Panc1 (cell line): Measurements from ENCODE around the gene RYR3. TPM values are rescaled to one million over a fixed set of nuclear protein-coding genes. Genes with fewer than 3 reads are reported as not detected.

Source experiments
- ATAC-seq: fragments of 200-7000 bp; cut with Tn5 transposase; 2 replicates; pipeline ENCODE4 v1.9.1; 2020; ENCODE audit warnings: mild to moderate bottlenecking, moderate library complexity
- BruUV-seq: library from RNA; stranded (reverse); fragments of 400-500 nt; replicated peaks from 2 replicates; lab custom pipeline; 2021; lab: Mats Ljungman, UMichigan
- CTCF ChIA-PET: fragments of 300-600 bp; sonication (Branson Sonifier 250); formaldehyde crosslinking; loops from one replicate; lab custom pipeline; 2022; ENCODE audit warnings: antibody characterized with exemption; lab: Charles Lee
- POLR2A ChIA-PET: fragments of 300-600 bp; sonication (Branson Sonifier 250); formaldehyde crosslinking; loops from one replicate; lab custom pipeline; 2022; ENCODE audit warnings: antibody characterized with exemption; lab: Charles Lee
- DNase-seq: peaks from one replicate; pipeline ENCODE4 v3.0.0-alpha.2; 2010; ENCODE audit warnings: low read depth, low spot score
- H3K27ac ChIP-seq: 2 replicates; pipeline ENCODE4 v1.5.1; 2011; ENCODE audit warnings: mild to moderate bottlenecking, low read length, inconsistent platforms
- H3K27me3 ChIP-seq: fragments of 200-500 bp; sonication (Bioruptor generic); 2 replicates; pipeline ENCODE4 v1.6.0; 2014; ENCODE audit warnings: low read length, inconsistent platforms; ENCODE audit not compliant: control insufficient read depth, insufficient read depth
- H3K36me3 ChIP-seq: fragments of 200-500 bp; sonication (Bioruptor generic); 2 replicates; pipeline ENCODE4 v1.5.1; 2014; ENCODE audit warnings: inconsistent platforms, mild to moderate bottlenecking, low read length, moderate library complexity; ENCODE audit not compliant: control insufficient read depth, insufficient read depth
- H3K4me1 ChIP-seq: 2 replicates; pipeline ENCODE4 v1.5.1; 2011; ENCODE audit warnings: inconsistent platforms, mild to moderate bottlenecking, low read length, moderate library complexity; ENCODE audit not compliant: control insufficient read depth, insufficient read depth
- H3K4me3 ChIP-seq, 2 experiments: 2 replicates each; pipeline ENCODE4 v1.5.1; 2011 to 2012; ENCODE audit warnings: low read depth in 2 of 2, low read length in 2 of 2, mild to moderate bottlenecking in 2 of 2, inconsistent platforms in 1 of 2, moderate library complexity in 1 of 2
- H3K9me3 ChIP-seq: fragments of 200-500 bp; sonication (Bioruptor generic); 2 replicates; pipeline ENCODE4 v1.5.1; 2014; ENCODE audit warnings: low read depth, mild to moderate bottlenecking, inconsistent platforms, low read length, moderate library complexity; ENCODE audit not compliant: control insufficient read depth, insufficient read depth
- POLR2AphosphoS5 ChIP-seq: IDR thresholded peaks from 2 replicates; pipeline ENCODE4 v1.6.1; 2012; ENCODE audit warnings: mild to moderate bottlenecking, low read depth, low read length, moderate library complexity
- SIN3A ChIP-seq: IDR thresholded peaks from 2 replicates; pipeline ENCODE4 v1.6.1; 2012; ENCODE audit warnings: low read depth, mild to moderate bottlenecking, low read length, moderate library complexity, borderline replicate concordance; ENCODE audit not compliant: insufficient read depth
- TCF7L2 ChIP-seq: IDR thresholded peaks from 2 replicates; pipeline ENCODE4 v1.6.1; 2011; ENCODE audit warnings: mild to moderate bottlenecking, low read depth, low read length, inconsistent platforms
- in situ Hi-C: cut with HindIII; loops from 2 replicates; pipeline ENCODE4 v1.10.0; 2016; ENCODE audit warnings: low sequenced_read_pairs, low pct_unique_long_range_greater_than_20kb
- intact Hi-C: fragments of 100-400 bp; cut with micrococcal nuclease; formaldehyde crosslinking; loops from one replicate; pipeline ENCODE4 v1.10.0; 2022; ENCODE audit not compliant: unreplicated experiment
- total RNA-seq: library from RNA; stranded (reverse); gene quantifications from one replicate; pipeline ENCODE4 v1.2.1, GENCODE V29; 2021; ENCODE audit not compliant: unreplicated experiment
- TF ChIP-seq, protein P1 (sequence below), 2 experiments: IDR thresholded peaks; 2 replicates each; pipeline ENCODE4 v1.6.1; 2011 to 2012; ENCODE audit warnings: low read depth in 2 of 2, control low read depth in 1 of 2, low read length in 1 of 2, mild to moderate bottlenecking in 1 of 2, moderate library complexity in 1 of 2; ENCODE audit not compliant: insufficient read depth in 1 of 2
- TF ChIP-seq, protein P2 (sequence below): fragments of 450-650 bp; IDR thresholded peaks from 2 replicates; pipeline ENCODE4 v1.5.1; 2017; ENCODE audit warnings: mild to moderate bottlenecking

The RYR3 gene
- total RNA-seq, 1 experiment from 2014 or later = not detected

DNA sequence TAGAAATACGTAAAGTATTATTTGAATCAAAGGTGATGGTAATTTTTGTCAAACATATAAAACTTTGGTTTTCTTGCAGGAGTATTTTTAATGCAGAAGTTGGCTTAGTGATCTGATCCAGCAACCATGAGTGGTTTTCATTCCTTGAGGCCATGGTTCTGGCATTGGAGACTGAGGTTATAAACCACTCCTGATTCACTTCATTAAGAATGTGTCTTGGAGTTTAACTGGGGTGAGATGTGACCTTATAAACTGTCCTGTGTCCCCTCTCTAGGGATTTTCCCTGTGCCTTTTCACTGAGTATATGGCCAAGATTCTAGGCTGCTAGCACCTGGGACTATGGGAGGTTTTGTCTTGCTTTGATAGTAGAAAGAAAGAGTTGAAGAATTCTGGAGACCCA lies 94.3 kb downstream of the RYR3 start:
- POLR2A ChIA-PET = no interaction called here
- BruUV-seq = no TSS peak
- H3K4me1 ChIP-seq = no peaks in the 10 kb centered on the region

DNA sequence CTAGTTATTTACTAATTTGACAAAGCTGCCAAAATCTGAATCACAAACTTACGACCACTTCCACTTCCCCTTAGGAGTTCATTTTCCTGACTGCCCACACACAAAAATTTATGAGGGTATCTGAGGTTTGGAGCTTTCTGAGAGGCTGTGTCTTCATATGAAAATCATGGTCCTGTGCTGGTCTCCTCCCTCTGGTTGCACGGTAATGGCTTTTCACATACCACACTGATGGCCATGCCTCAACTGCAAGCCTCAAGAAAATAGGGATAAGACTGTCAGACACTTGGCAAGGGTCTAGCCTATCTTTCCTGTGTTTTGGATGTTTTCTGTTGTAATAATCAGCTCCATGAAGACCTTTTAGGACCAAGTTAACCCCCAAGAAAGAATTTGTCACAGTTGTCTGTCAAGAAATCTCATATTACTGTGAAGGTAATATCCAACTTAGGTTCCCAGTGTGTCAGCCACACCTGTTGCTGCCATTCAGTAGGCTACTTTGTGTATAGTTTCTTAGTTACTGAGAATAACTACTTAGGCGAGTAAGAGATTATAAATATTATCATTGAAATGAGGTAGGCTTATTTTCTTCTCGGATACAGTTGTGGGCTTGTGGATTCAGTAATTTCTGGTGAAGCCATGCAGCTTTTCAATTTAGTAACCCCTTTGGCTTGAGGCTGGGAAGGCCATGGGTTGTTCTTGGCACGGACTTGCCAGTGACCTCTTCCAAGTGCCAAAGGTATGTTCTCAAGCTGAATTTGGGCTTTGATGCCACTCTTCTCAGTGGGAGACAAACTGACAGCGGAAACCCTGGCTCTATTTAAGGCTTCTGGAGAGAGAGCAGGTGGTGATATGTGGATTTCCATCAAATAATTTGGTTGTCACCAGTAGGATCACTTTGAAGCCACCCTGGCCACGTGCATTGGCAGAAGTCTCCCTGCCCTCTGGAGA lies 101.1 kb downstream of the RYR3 start:
- ChIA-PET POLR2A (no interaction called here), CTCF (no interaction called here)
- intact Hi-C loops = no loop called here
- no peaks in the 10 kb centered on the region for H3K4me1 ChIP-seq
- no peaks in the 10 kb centered on the region for H3K27me3 ChIP-seq
- no peak overlapping the region for H3K4me3 ChIP-seq
- ATAC-seq (no peak), DNase-seq (no peak)
- H3K27ac ChIP-seq = no peak overlapping the region
- in situ Hi-C loops = no loop called here
- no TSS peak for BruUV-seq
- H3K36me3 ChIP-seq = no peaks in the 10 kb centered on the region
- H3K9me3 ChIP-seq = no peaks in the 10 kb centered on the region
- TF ChIP-seq, protein P1, sequence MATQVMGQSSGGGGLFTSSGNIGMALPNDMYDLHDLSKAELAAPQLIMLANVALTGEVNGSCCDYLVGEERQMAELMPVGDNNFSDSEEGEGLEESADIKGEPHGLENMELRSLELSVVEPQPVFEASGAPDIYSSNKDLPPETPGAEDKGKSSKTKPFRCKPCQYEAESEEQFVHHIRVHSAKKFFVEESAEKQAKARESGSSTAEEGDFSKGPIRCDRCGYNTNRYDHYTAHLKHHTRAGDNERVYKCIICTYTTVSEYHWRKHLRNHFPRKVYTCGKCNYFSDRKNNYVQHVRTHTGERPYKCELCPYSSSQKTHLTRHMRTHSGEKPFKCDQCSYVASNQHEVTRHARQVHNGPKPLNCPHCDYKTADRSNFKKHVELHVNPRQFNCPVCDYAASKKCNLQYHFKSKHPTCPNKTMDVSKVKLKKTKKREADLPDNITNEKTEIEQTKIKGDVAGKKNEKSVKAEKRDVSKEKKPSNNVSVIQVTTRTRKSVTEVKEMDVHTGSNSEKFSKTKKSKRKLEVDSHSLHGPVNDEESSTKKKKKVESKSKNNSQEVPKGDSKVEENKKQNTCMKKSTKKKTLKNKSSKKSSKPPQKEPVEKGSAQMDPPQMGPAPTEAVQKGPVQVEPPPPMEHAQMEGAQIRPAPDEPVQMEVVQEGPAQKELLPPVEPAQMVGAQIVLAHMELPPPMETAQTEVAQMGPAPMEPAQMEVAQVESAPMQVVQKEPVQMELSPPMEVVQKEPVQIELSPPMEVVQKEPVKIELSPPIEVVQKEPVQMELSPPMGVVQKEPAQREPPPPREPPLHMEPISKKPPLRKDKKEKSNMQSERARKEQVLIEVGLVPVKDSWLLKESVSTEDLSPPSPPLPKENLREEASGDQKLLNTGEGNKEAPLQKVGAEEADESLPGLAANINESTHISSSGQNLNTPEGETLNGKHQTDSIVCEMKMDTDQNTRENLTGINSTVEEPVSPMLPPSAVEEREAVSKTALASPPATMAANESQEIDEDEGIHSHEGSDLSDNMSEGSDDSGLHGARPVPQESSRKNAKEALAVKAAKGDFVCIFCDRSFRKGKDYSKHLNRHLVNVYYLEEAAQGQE (IDR thresholded peaks at IDR 0.05; ENCODE audit: insufficient read depth in 1 of 2, low read depth in 2 of 2, low read length in 1 of 2) = no peak
- TF ChIP-seq TCF7L2 (no peak), POLR2AphosphoS5 (no peak), SIN3A (no peak)
- TF ChIP-seq, protein P2, sequence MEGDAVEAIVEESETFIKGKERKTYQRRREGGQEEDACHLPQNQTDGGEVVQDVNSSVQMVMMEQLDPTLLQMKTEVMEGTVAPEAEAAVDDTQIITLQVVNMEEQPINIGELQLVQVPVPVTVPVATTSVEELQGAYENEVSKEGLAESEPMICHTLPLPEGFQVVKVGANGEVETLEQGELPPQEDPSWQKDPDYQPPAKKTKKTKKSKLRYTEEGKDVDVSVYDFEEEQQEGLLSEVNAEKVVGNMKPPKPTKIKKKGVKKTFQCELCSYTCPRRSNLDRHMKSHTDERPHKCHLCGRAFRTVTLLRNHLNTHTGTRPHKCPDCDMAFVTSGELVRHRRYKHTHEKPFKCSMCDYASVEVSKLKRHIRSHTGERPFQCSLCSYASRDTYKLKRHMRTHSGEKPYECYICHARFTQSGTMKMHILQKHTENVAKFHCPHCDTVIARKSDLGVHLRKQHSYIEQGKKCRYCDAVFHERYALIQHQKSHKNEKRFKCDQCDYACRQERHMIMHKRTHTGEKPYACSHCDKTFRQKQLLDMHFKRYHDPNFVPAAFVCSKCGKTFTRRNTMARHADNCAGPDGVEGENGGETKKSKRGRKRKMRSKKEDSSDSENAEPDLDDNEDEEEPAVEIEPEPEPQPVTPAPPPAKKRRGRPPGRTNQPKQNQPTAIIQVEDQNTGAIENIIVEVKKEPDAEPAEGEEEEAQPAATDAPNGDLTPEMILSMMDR = no peak

More for the DNA sequence above, 94.3 kb downstream of the RYR3 start:
- intact Hi-C loops = no loop called here
- no peak overlapping the region for H3K4me3 ChIP-seq
- TF ChIP-seq, protein P1 (IDR thresholded peaks at IDR 0.05; ENCODE audit: insufficient read depth in 1 of 2, low read depth in 2 of 2, low read length in 1 of 2) = no peak
- TF ChIP-seq, protein P2 = no peak
- TF ChIP-seq SIN3A = no peak
- TF ChIP-seq POLR2AphosphoS5 = no peak
- TF ChIP-seq TCF7L2 = no peak
- CTCF ChIA-PET = no interaction called here
- in situ Hi-C loops = no loop called here
- H3K27me3 ChIP-seq = no peaks in the 10 kb centered on the region
- H3K36me3 ChIP-seq = no peaks in the 10 kb centered on the region
- no peak overlapping the region for H3K27ac ChIP-seq
- ATAC-seq (no peak), DNase-seq (no peak)
- H3K9me3 ChIP-seq = no peaks in the 10 kb centered on the region
